Vagina (tissue), 2 donors: ENCODE results near the gene TBL1X. TPM values are rescaled to one million over a fixed set of nuclear protein-coding genes. Genes with fewer than 3 reads are reported as not detected.
A peak's percentile ranks its signal among the peaks of the same experiment; 100 is the strongest.

Source experiments
- DNase-seq, 2 donors: peaks; one replicate each; pipeline ENCODE4 v3.0.0-alpha.2; 2017; ENCODE audit errors: extremely low spot score in 2 of 2
- H3K27ac ChIP-seq: fragments of 200-600 bp; sonication (generic); one replicate; pipeline ENCODE4 v1.5.1; 2019
- H3K27me3 ChIP-seq: fragments of 200-600 bp; sonication (generic); one replicate; pipeline ENCODE4 v1.5.1; 2019
- H3K36me3 ChIP-seq, 2 donors: fragments of 200-600 bp; sonication (generic); one replicate each; pipeline ENCODE4 v1.5.1; 2017 to 2019
- H3K4me1 ChIP-seq: fragments of 200-600 bp; sonication (generic); one replicate; pipeline ENCODE4 v1.5.1; 2019
- H3K4me3 ChIP-seq, 2 donors: fragments of 200-600 bp; sonication (generic); 1 replicate in 1 of 2; 2 replicates in 1 of 2; pipeline ENCODE4 v1.5.1; 2016 to 2019
- H3K9me3 ChIP-seq: fragments of 200-600 bp; sonication (generic); one replicate; pipeline ENCODE4 v1.5.1; 2019
- CTCF ChIP-seq, 3 experiments: fragments of 450-650 bp in 2 of 3; fragments of 200-600 bp in 1 of 3; sonication (generic) in 1 of 3; IDR thresholded peaks; one replicate each; pipeline ENCODE4 v1.5.1; 2017 to 2019; ENCODE audit warnings: antibody characterized with exemption in 3 of 3, mild to moderate bottlenecking in 2 of 3, moderate library complexity in 2 of 3
- POLR2A ChIP-seq, 2 donors: fragments of 450-650 bp; IDR thresholded peaks; one replicate each; pipeline ENCODE4 v1.6.1; 2017; ENCODE audit warnings: antibody characterized with exemption in 2 of 2, mild to moderate bottlenecking in 2 of 2, moderate library complexity in 2 of 2
- POLR2AphosphoS5 ChIP-seq, 2 donors: sonication (generic); formaldehyde crosslinking; IDR thresholded peaks; one replicate each; pipeline ENCODE4 v1.9.0; 2017; ENCODE audit warnings: antibody characterized with exemption in 2 of 2, mild to moderate bottlenecking in 2 of 2, low read depth in 1 of 2; ENCODE audit not compliant: insufficient read depth in 1 of 2
- intact Hi-C: fragments of 100-400 bp; cut with DNase I; formaldehyde crosslinking; loops from one replicate; pipeline ENCODE4 v1.15.1; 2023
- total RNA-seq: library from RNA; depleted of rRNA; stranded (reverse); fragments of >200 nt; gene quantifications from one replicate; pipeline ENCODE4 v1.2.3, GENCODE V29; 2016

Gene TBL1X
- total RNA-seq, 1 donor from 2014 or later = 41.3 TPM

- Histone ChIP-seq H3K27ac (no peak overlapping the region), H3K27me3 (no peaks in the 10 kb centered on the region), H3K4me3 (no peak overlapping the region), H3K4me1 (no peaks in the 10 kb centered on the region), H3K9me3 (no peaks in the 10 kb centered on the region), H3K36me3 (no peaks in the 10 kb centered on the region)
- peak in 1 of 2 donors; percentile 74 for DNase-seq
- intact Hi-C loops = no loop called here
- TF ChIP-seq POLR2A (IDR thresholded peaks at IDR 0.05) (no peak), CTCF (IDR thresholded peaks at IDR 0.05) (no peak), POLR2AphosphoS5 (IDR thresholded peaks at IDR 0.05; ENCODE audit: insufficient read depth in 1 of 2, low read depth in 1 of 2) (no peak)
Measured at GRCh38 chrX:9586992-9587392, 122.1 kb downstream of the TBL1X start.

- Histone ChIP-seq H3K27me3 (no peaks in the 10 kb centered on the region), H3K9me3 (no peaks in the 10 kb centered on the region), H3K4me1 (no peaks in the 10 kb centered on the region), H3K36me3 (no peaks in the 10 kb centered on the region), H3K27ac (no peak overlapping the region), H3K4me3 (no peak overlapping the region)
- DNase-seq = no peak
- intact Hi-C loops = no loop called here
- no peak for TF ChIP-seq POLR2AphosphoS5 (IDR thresholded peaks at IDR 0.05; ENCODE audit: insufficient read depth in 1 of 2, low read depth in 1 of 2)
- TF ChIP-seq CTCF (IDR thresholded peaks at IDR 0.05) = no peak
- TF ChIP-seq POLR2A (IDR thresholded peaks at IDR 0.05) = no peak
Measured at GRCh38 chrX:9587642-9588041, 122.8 kb downstream of the TBL1X start.

- TF ChIP-seq POLR2AphosphoS5 (IDR thresholded peaks at IDR 0.05; ENCODE audit: insufficient read depth in 1 of 2, low read depth in 1 of 2) (no peak), CTCF (IDR thresholded peaks at IDR 0.05) (no peak), POLR2A (IDR thresholded peaks at IDR 0.05) (no peak)
- intact Hi-C loops = no loop called here
- H3K27ac ChIP-seq = no peak overlapping the region
- no peaks in the 10 kb centered on the region for H3K36me3 ChIP-seq
- no peaks in the 10 kb centered on the region for H3K9me3 ChIP-seq
- no peaks in the 10 kb centered on the region for H3K27me3 ChIP-seq
- no peaks in the 10 kb centered on the region for H3K4me1 ChIP-seq
- H3K4me3 ChIP-seq = no peak overlapping the region
- peak in 1 of 2 donors; percentile 74 for DNase-seq
Measured at GRCh38 chrX:9591496-9591895, 126.6 kb downstream of the TBL1X start.

GRCh38 chrX:9593756-9594155, 128.9 kb downstream of the TBL1X start:
- Histone ChIP-seq H3K4me3 (no peak overlapping the region), H3K27me3 (no peaks in the 10 kb centered on the region), H3K9me3 (no peaks in the 10 kb centered on the region), H3K27ac (no peak overlapping the region), H3K36me3 (no peaks in the 10 kb centered on the region), H3K4me1 (no peaks in the 10 kb centered on the region)
- intact Hi-C loops = no loop called here
- peak in 1 of 2 donors; percentile 74 for DNase-seq
- TF ChIP-seq POLR2A (IDR thresholded peaks at IDR 0.05) (no peak), CTCF (IDR thresholded peaks at IDR 0.05) (no peak)

GRCh38 chrX:9595174-9595573, 130.3 kb downstream of the TBL1X start:
- no peak for DNase-seq

More at GRCh38 chrX:9595174-9595573, 130.3 kb downstream of the TBL1X start:
- Histone ChIP-seq H3K4me1 (no peaks in the 10 kb centered on the region), H3K4me3 (no peak overlapping the region), H3K27me3 (no peaks in the 10 kb centered on the region), H3K27ac (no peak overlapping the region), H3K9me3 (no peaks in the 10 kb centered on the region), H3K36me3 (no peaks in the 10 kb centered on the region)
- no peak for TF ChIP-seq CTCF (IDR thresholded peaks at IDR 0.05)
- no peak for TF ChIP-seq POLR2A (IDR thresholded peaks at IDR 0.05)
- TF ChIP-seq POLR2AphosphoS5 (IDR thresholded peaks at IDR 0.05; ENCODE audit: insufficient read depth in 1 of 2, low read depth in 1 of 2) = no peak
- intact Hi-C loops = no loop called here
